K562 (cell line): ENCODE measurements around the gene TMA16. TPM values are rescaled to one million over a fixed set of nuclear protein-coding genes. Genes with fewer than 3 reads are reported as not detected.

Experiments used
- CREB1 ChIP-seq, 2 experiments: sonication (generic) in 1 of 2; formaldehyde crosslinking in 1 of 2; IDR thresholded peaks; 2 replicates each; pipeline versions ENCODE4 v1.6.1 to v1.8.0; 2012 to 2022; ENCODE audit warnings: inconsistent platforms in 1 of 2, mild to moderate bottlenecking in 1 of 2, missing genetic modification reagents in 1 of 2, moderate library complexity in 1 of 2
- HDAC3 ChIP-seq: fragments of 450-650 bp; IDR thresholded peaks from 2 replicates; pipeline ENCODE4 v1.6.1; 2018; ENCODE audit warnings: borderline replicate concordance, mild to moderate bottlenecking, moderate library complexity; ENCODE audit not compliant: partially characterized antibody
- MEF2D ChIP-seq: conservative IDR thresholded peaks from 2 replicates; pipeline ENCODE4 v1.6.1; 2016; ENCODE audit warnings: low read depth, missing genetic modification characterization, missing compliant biosample characterization
- NRF1 ChIP-seq, 2 experiments: fragments of 450-650 bp; IDR thresholded peaks in 1 of 2; conservative IDR thresholded peaks in 1 of 2; 2 replicates each; pipeline ENCODE4 v1.6.1; 2014; ENCODE audit warnings: mild to moderate bottlenecking in 2 of 2
- SAFB2 ChIP-seq: fragments of 200-400 bp; formaldehyde crosslinking; IDR thresholded peaks from 2 replicates; pipeline ENCODE4 v1.6.1; 2018; ENCODE audit warnings: borderline replicate concordance, low read length, low read depth, moderate library complexity; ENCODE audit not compliant: severe bottlenecking
- ZEB2 ChIP-seq: fragments of 450-650 bp; IDR thresholded peaks from 2 replicates; pipeline ENCODE4 v1.6.1; 2016
- ZNF175 ChIP-seq: fragments of 200-800 bp; sonication (Bioruptor generic); IDR thresholded peaks from 2 replicates; pipeline ENCODE4 v1.6.1; 2016; ENCODE audit warnings: low read depth, mild to moderate bottlenecking, missing genetic modification characterization, missing compliant biosample characterization
- ZNF239 ChIP-seq: fragments of 250-450 bp; sonication (Bioruptor Pico); IDR thresholded peaks from 2 replicates; pipeline ENCODE4 v1.4.0; 2020; ENCODE audit warnings: mild to moderate bottlenecking
- ZNF24 ChIP-seq: fragments of 450-650 bp; IDR thresholded peaks from 2 replicates; pipeline ENCODE4 v1.6.1; 2016
- ZNF75A ChIP-seq: fragments of 450-650 bp; formaldehyde crosslinking; IDR thresholded peaks from 2 replicates; pipeline ENCODE4 v1.4.0; 2020; ENCODE audit warnings: mild to moderate bottlenecking
- polyA plus RNA-seq, 8 experiments: library from polyadenylated mRNA; depleted of rRNA in 4 of 8; stranded (reverse) in 5 of 8; unstranded in 3 of 8; fragments of >200 nt; fragmentation: Nextera tagmentation in 2 of 8; fragmentation: Illumina TruSeq in 1 of 8; extraction: Ambion mirVana in 2 of 8; extraction: Trizol in 1 of 8; gene quantifications; 2 replicates each; pipeline versions ENCODE4 v1.2.1 to v1.2.3, GENCODE V29; 2011 to 2014; ENCODE audit warnings: inconsistent platforms in 1 of 8, missing spikeins in 1 of 8
- total RNA-seq, 7 experiments: library from RNA; depleted of rRNA in 6 of 7; stranded (reverse); fragments of >200 nt in 6 of 7; fragmentation: Illumina TruSeq in 2 of 7; extraction: Trizol in 2 of 7; gene quantifications; 2 replicates each; pipeline versions ENCODE4 v1.2.1 to v1.2.3, GENCODE V29; 2011 to 2021; ENCODE audit warnings: low replicate concordance in 1 of 7
- TF ChIP-seq, protein P1 (sequence below): fragments of 250-450 bp; sonication (Bioruptor Pico); IDR thresholded peaks from 2 replicates; pipeline ENCODE4 v1.5.0; 2020; ENCODE audit warnings: mild to moderate bottlenecking
- TF ChIP-seq, protein P2 (sequence below), 2 experiments: fragments of 450-650 bp; formaldehyde crosslinking in 1 of 2; IDR thresholded peaks; 2 replicates each; pipeline versions ENCODE4 v1.4.0 to v1.6.1; 2014 to 2020; ENCODE audit warnings: mild to moderate bottlenecking in 2 of 2, borderline replicate concordance in 1 of 2, low read depth in 1 of 2
- TF ChIP-seq, protein P3 (sequence below): sonication (generic); formaldehyde crosslinking; IDR thresholded peaks from 2 replicates; pipeline ENCODE4 v1.9.0; 2022; ENCODE audit warnings: mild to moderate bottlenecking, missing genetic modification reagents

TMA16 gene
- total and polyA plus RNA-seq, 9 of the 15 experiments (the other 6 are each of a cell fraction or from before 2014, with no cell fraction given) = 27.7 to 74.8 (median 66.6) TPM

DNA sequence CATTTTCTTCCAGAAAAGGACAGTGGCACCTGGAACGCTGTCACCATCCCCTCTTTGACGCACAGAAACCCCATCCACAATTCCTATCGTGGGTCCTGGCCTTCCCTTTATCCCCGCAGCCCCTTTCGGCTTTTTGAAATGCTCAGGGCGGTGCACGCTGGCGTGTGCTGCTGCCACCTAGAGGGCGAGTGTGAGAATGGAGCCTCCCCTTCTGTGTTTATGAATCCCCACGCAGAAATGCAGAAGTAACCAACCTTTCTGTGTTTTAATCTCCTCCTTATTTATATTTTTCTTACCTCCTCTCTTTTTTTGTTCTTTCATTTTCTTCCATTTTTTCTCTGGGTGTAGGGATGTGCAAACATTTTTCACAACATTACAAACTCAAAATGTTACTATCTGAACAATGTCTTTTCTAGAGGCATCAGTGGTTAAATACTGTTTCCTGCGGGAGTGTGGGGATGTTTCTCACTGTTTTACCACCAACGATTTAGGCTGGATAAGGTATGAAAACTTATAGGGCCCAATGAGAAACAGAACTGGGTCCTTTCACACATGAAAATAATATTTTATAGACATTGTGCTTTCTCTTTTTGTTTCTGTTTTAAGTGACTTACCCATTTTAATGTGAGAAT is 50.0 kb downstream of the TMA16 start (continued):
- TF ChIP-seq, protein P1, sequence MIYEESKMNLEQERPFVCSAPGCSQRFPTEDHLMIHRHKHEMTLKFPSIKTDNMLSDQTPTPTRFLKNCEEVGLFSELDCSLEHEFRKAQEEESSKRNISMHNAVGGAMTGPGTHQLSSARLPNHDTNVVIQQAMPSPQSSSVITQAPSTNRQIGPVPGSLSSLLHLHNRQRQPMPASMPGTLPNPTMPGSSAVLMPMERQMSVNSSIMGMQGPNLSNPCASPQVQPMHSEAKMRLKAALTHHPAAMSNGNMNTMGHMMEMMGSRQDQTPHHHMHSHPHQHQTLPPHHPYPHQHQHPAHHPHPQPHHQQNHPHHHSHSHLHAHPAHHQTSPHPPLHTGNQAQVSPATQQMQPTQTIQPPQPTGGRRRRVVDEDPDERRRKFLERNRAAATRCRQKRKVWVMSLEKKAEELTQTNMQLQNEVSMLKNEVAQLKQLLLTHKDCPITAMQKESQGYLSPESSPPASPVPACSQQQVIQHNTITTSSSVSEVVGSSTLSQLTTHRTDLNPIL (CRISPR knock-in tag) = no peak
- TF ChIP-seq ZNF24 (no peak), MEF2D (tag) (no peak), NRF1 (conservative IDR thresholded peaks at IDR 0.05 in 1 of 2, IDR thresholded peaks at IDR 0.05 in 1 of 2) (0 out of 4 replicates have a peak, but pooled peaks of 1 of the 2 experiments have one; percentile 33), HDAC3 (no peak), ZEB2 (no peak), SAFB2 (no peak), ZNF239 (no peak), ZNF175 (CRISPR knock-in tag) (no peak), ZNF75A (CRISPR knock-in tag) (no peak), CREB1 (IDR thresholded peaks at IDR 0.05) (no peak), CREB1 (CRISPR knock-in tag; IDR thresholded peaks at IDR 0.05) (no peak)
- TF ChIP-seq, protein P2, sequence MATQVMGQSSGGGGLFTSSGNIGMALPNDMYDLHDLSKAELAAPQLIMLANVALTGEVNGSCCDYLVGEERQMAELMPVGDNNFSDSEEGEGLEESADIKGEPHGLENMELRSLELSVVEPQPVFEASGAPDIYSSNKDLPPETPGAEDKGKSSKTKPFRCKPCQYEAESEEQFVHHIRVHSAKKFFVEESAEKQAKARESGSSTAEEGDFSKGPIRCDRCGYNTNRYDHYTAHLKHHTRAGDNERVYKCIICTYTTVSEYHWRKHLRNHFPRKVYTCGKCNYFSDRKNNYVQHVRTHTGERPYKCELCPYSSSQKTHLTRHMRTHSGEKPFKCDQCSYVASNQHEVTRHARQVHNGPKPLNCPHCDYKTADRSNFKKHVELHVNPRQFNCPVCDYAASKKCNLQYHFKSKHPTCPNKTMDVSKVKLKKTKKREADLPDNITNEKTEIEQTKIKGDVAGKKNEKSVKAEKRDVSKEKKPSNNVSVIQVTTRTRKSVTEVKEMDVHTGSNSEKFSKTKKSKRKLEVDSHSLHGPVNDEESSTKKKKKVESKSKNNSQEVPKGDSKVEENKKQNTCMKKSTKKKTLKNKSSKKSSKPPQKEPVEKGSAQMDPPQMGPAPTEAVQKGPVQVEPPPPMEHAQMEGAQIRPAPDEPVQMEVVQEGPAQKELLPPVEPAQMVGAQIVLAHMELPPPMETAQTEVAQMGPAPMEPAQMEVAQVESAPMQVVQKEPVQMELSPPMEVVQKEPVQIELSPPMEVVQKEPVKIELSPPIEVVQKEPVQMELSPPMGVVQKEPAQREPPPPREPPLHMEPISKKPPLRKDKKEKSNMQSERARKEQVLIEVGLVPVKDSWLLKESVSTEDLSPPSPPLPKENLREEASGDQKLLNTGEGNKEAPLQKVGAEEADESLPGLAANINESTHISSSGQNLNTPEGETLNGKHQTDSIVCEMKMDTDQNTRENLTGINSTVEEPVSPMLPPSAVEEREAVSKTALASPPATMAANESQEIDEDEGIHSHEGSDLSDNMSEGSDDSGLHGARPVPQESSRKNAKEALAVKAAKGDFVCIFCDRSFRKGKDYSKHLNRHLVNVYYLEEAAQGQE (IDR thresholded peaks at IDR 0.05; ENCODE audit: borderline replicate concordance) = peak; percentile 54; the same call in 1 of the 2 replicates
- TF ChIP-seq, protein P2 (CRISPR knock-in tag; IDR thresholded peaks at IDR 0.05; ENCODE audit: low read depth) = no peak
- TF ChIP-seq, protein P3, sequence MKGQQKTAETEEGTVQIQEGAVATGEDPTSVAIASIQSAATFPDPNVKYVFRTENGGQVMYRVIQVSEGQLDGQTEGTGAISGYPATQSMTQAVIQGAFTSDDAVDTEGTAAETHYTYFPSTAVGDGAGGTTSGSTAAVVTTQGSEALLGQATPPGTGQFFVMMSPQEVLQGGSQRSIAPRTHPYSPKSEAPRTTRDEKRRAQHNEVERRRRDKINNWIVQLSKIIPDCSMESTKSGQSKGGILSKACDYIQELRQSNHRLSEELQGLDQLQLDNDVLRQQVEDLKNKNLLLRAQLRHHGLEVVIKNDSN (CRISPR knock-in tag) = no peak
